Mucosa of gallbladder (tissue), 1 donor: ENCODE data around the gene NCS1. TPM values are rescaled to one million over a fixed set of nuclear protein-coding genes. Genes with fewer than 3 reads are reported as not detected.
"Not testable (repeated sequence)": the region's sequence is repeated elsewhere in the genome, so short reads cannot be mapped to it uniquely, and the experiment has no call there.

Source experiments
- DNase-seq: peaks from one replicate; pipeline ENCODE4 v3.0.0-alpha.2; 2020; ENCODE audit warnings: low spot score
- total RNA-seq: library from RNA; stranded (reverse); gene quantifications from one replicate; pipeline ENCODE4 v1.2.1, GENCODE V29; 2021
- donor health status: DM: no; HTN: no; CAD: no.

Gene NCS1
- total RNA-seq, 1 donor from 2014 or later: 50.3 TPM

- no peak for DNase-seq
Observed at GRCh38 chr9:130237763-130238524, 65.7 kb downstream of the NCS1 start.

- DNase-seq: no peak
Observed at GRCh38 chr9:130239363-130239695, 67.1 kb downstream of the NCS1 start.

GRCh38 chr9:130239741-130240241 lies 67.6 kb downstream of the NCS1 start:
- no peak for DNase-seq

GRCh38 chr9:130240410-130241197 lies 68.4 kb downstream of the NCS1 start:
- peak; percentile 75 for DNase-seq

GRCh38 chr9:130241198-130241535 lies 69.0 kb downstream of the NCS1 start:
- DNase-seq: no peak

GRCh38 chr9:130242270-130243014 lies 70.2 kb downstream of the NCS1 start:
- DNase-seq: no peak

- peak; percentile 73 for DNase-seq
Observed at GRCh38 chr9:130243015-130243881, 71.0 kb downstream of the NCS1 start.

GRCh38 chr9:130243882-130244170 lies 71.6 kb downstream of the NCS1 start:
- no peak for DNase-seq

- no peak for DNase-seq
Observed at GRCh38 chr9:130244548-130245165, 72.5 kb downstream of the NCS1 start.

GRCh38 chr9:130245474-130245873 lies 73.3 kb downstream of the NCS1 start:
- DNase-seq: no peak

- no peak for DNase-seq
Observed at GRCh38 chr9:130246126-130246525, 73.9 kb downstream of the NCS1 start.

- DNase-seq: no peak
Observed at GRCh38 chr9:130254747-130255630, 82.8 kb downstream of the NCS1 start.

- no peak for DNase-seq
Observed at GRCh38 chr9:130255631-130256134, 83.5 kb downstream of the NCS1 start.

- DNase-seq: no peak
Observed at GRCh38 chr9:130256644-130257043, 84.4 kb downstream of the NCS1 start.

- DNase-seq: not testable (repeated sequence)
Observed at GRCh38 chr9:130258137-130258536, 85.9 kb downstream of the NCS1 start.

GRCh38 chr9:130259044-130259443 lies 86.8 kb downstream of the NCS1 start:
- no peak for DNase-seq

GRCh38 chr9:130260816-130261765 lies 88.9 kb downstream of the NCS1 start:
- DNase-seq: no peak

GRCh38 chr9:130262061-130262745 lies 90.0 kb downstream of the NCS1 start:
- DNase-seq: no peak
